ENCODE results near the gene MSH2.

MSH2 gene

GRCh38 chr2:47508080-47508479, 105.1 kb downstream of the MSH2 start:
- Histone ChIP-seq H3K4me3 (ENCODE audit: low read depth, low read length) (no peak overlapping the region), H3K4me1 (ENCODE audit: control insufficient read depth, insufficient read depth, low read length) (peaks cover 9% of the 10 kb centered on the region; the same call in 1 of the 2 replicates), H3K27ac (ENCODE audit: low read depth, low read length) (no peak overlapping the region), H3K9me3 (ENCODE audit: control insufficient read depth, insufficient read depth, low read depth, low read length) (peaks cover 29% of the 10 kb centered on the region), H3K9ac (ENCODE audit: low read length) (no peak overlapping the region), H3K27me3 (ENCODE audit: control insufficient read depth, insufficient read depth, low read length) (no peaks in the 10 kb centered on the region), H3K36me3 (ENCODE audit: control insufficient read depth, insufficient read depth, low read length) (no peaks in the 10 kb centered on the region)

- no peaks in the 10 kb centered on the region for H3K27me3 ChIP-seq (ENCODE audit: control insufficient read depth, insufficient read depth, low read length)
- no peaks in the 10 kb centered on the region for H3K36me3 ChIP-seq (ENCODE audit: control insufficient read depth, insufficient read depth, low read length)
- no peak overlapping the region for H3K4me3 ChIP-seq (ENCODE audit: low read depth, low read length)
- no peak overlapping the region for H3K9ac ChIP-seq (ENCODE audit: low read length)
- peaks cover 29% of the 10 kb centered on the region for H3K9me3 ChIP-seq (ENCODE audit: control insufficient read depth, insufficient read depth, low read depth, low read length)
- peaks cover 9% of the 10 kb centered on the region; the same call in 1 of the 2 replicates for H3K4me1 ChIP-seq (ENCODE audit: control insufficient read depth, insufficient read depth, low read length)
- H3K27ac ChIP-seq (ENCODE audit: low read depth, low read length): no peak overlapping the region
Observed at GRCh38 chr2:47508641-47509040, 105.7 kb downstream of the MSH2 start.

DNA sequence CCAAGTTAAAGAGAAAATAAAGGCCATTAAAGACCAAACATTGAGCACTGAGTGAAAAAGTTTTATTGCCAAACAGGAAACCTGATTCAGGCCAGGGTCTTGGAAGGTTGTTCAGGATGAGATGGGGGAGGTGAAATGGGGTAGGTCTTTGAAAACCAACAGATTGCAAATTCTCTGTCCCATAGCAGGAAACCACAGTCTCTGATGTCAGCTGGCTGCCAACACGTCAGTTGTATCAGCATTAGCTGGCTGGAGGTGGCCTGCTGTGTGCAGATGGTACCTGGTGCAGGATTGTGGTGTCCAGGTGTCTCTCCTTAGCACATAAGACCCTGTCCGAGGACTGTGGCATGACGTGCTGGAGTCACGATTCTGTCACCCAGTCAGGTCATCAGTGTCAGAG, 106.3 kb downstream of the MSH2 start:
- no peak overlapping the region for H3K4me3 ChIP-seq (ENCODE audit: low read depth, low read length)
- H3K4me1 ChIP-seq (ENCODE audit: control insufficient read depth, insufficient read depth, low read length): peaks cover 9% of the 10 kb centered on the region; the same call in 1 of the 2 replicates
- H3K9ac ChIP-seq (ENCODE audit: low read length): no peak overlapping the region
- H3K27ac ChIP-seq (ENCODE audit: low read depth, low read length): no peak overlapping the region
- H3K36me3 ChIP-seq (ENCODE audit: control insufficient read depth, insufficient read depth, low read length): no peaks in the 10 kb centered on the region
- H3K9me3 ChIP-seq (ENCODE audit: control insufficient read depth, insufficient read depth, low read depth, low read length): peaks cover 27% of the 10 kb centered on the region
- no peaks in the 10 kb centered on the region for H3K27me3 ChIP-seq (ENCODE audit: control insufficient read depth, insufficient read depth, low read length)

DNA sequence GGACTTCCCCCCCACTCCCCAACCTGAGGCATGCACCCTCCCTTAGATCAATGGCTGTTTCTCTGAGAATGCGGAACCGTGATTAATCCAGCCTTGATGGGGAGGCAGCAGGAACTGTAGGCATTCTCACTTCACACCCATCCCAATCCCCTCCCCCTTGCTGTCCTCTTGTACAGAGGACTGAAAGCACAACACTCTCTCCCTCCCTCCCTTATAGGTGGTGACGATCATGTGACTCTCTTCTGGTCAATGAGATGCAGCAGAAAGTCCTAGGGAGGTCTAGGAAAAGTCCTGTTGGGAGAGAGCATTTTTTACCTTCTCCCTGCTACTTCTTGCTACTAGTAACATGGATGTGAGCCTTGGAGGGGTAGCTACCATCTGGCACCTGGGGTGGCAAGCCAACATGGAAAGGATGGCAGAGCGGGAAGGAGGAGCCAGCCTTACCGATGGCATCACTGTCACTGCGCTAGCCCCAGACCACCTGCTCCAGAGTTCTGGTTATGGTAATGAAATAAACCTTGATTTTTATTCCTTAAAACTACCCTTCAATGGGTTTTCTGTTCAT, 106.9 kb downstream of the MSH2 start:
- H3K27ac ChIP-seq (ENCODE audit: low read depth, low read length): no peak overlapping the region
- H3K4me1 ChIP-seq (ENCODE audit: control insufficient read depth, insufficient read depth, low read length): peaks cover 9% of the 10 kb centered on the region; the same call in 1 of the 2 replicates
- H3K9ac ChIP-seq (ENCODE audit: low read length): no peak overlapping the region
- no peaks in the 10 kb centered on the region for H3K36me3 ChIP-seq (ENCODE audit: control insufficient read depth, insufficient read depth, low read length)
- no peak overlapping the region for H3K4me3 ChIP-seq (ENCODE audit: low read depth, low read length)
- peaks cover 20% of the 10 kb centered on the region for H3K9me3 ChIP-seq (ENCODE audit: control insufficient read depth, insufficient read depth, low read depth, low read length)
- no peaks in the 10 kb centered on the region for H3K27me3 ChIP-seq (ENCODE audit: control insufficient read depth, insufficient read depth, low read length)

DNA sequence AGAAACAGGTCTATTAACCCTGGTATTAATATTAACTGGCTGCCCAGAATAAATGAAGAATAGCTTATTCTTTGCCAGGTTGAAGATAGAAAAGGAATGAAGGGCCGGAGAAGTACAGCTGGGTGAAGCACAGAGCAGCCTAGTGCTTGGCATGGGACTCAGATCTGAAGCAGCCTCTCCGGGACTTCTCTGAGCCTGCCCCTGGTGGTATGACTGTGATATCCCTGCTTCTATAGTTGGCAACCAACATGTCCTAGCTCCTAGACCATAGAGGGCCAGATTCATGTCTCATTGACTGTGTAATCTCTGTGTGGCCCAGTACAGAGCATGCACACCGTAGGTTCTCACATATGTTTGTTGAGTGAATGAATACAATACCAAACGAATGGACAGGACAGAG, 107.8 kb downstream of the MSH2 start:
- no peaks in the 10 kb centered on the region for H3K27me3 ChIP-seq (ENCODE audit: control insufficient read depth, insufficient read depth, low read length)
- H3K27ac ChIP-seq (ENCODE audit: low read depth, low read length): no peak overlapping the region
- H3K4me1 ChIP-seq (ENCODE audit: control insufficient read depth, insufficient read depth, low read length): peaks cover 9% of the 10 kb centered on the region; the same call in 1 of the 2 replicates
- H3K9me3 ChIP-seq (ENCODE audit: control insufficient read depth, insufficient read depth, low read depth, low read length): peaks cover 12% of the 10 kb centered on the region
- H3K4me3 ChIP-seq (ENCODE audit: low read depth, low read length): no peak overlapping the region
- no peaks in the 10 kb centered on the region for H3K36me3 ChIP-seq (ENCODE audit: control insufficient read depth, insufficient read depth, low read length)
- no peak overlapping the region for H3K9ac ChIP-seq (ENCODE audit: low read length)

DNA sequence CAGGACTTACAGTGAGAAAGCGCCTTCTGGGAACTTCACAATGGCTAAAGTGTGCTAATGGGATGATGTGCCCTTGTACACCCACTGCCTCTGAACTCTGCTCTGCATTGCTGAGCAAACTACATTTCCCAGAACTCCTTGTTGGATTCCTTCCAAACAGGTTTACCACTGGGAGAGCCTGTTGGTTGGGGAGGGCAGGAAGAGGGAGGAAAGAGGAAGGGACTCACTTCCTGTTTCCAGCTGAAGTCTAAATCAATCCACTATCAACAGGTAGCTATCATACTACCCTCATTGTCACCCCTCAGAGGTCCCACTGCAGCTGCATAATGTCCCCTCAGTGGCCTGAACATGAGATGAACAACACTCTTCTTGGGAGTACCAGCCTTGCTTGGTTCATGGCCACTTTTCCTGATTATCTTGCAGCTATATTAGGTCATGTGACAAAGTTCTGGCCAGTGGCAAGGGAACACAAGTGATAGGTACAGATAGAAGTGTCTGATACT, 109.7 kb downstream of the MSH2 start:
- Histone ChIP-seq H3K9ac (ENCODE audit: low read length) (no peak overlapping the region), H3K4me1 (ENCODE audit: control insufficient read depth, insufficient read depth, low read length) (peaks cover 23% of the 10 kb centered on the region; the same call in 1 of the 2 replicates), H3K4me3 (ENCODE audit: low read depth, low read length) (no peak overlapping the region), H3K36me3 (ENCODE audit: control insufficient read depth, insufficient read depth, low read length) (no peaks in the 10 kb centered on the region), H3K27me3 (ENCODE audit: control insufficient read depth, insufficient read depth, low read length) (no peaks in the 10 kb centered on the region), H3K27ac (ENCODE audit: low read depth, low read length) (no peak overlapping the region), H3K9me3 (ENCODE audit: control insufficient read depth, insufficient read depth, low read depth, low read length) (peaks cover 5% of the 10 kb centered on the region; the same call in 1 of the 2 replicates)

GRCh38 chr2:47513981-47514520, 111.1 kb downstream of the MSH2 start:
- no peaks in the 10 kb centered on the region; the same call in 1 of the 2 replicates for H3K36me3 ChIP-seq (ENCODE audit: control insufficient read depth, insufficient read depth, low read length)
- H3K27me3 ChIP-seq (ENCODE audit: control insufficient read depth, insufficient read depth, low read length): no peaks in the 10 kb centered on the region
- peaks cover 22% of the 10 kb centered on the region; the same call in 1 of the 2 replicates for H3K4me1 ChIP-seq (ENCODE audit: control insufficient read depth, insufficient read depth, low read length)
- H3K4me3 ChIP-seq (ENCODE audit: low read depth, low read length): no peak overlapping the region
- H3K27ac ChIP-seq (ENCODE audit: low read depth, low read length): no peak overlapping the region
- no peak overlapping the region for H3K9ac ChIP-seq (ENCODE audit: low read length)
- H3K9me3 ChIP-seq (ENCODE audit: control insufficient read depth, insufficient read depth, low read depth, low read length): no peaks in the 10 kb centered on the region

DNA sequence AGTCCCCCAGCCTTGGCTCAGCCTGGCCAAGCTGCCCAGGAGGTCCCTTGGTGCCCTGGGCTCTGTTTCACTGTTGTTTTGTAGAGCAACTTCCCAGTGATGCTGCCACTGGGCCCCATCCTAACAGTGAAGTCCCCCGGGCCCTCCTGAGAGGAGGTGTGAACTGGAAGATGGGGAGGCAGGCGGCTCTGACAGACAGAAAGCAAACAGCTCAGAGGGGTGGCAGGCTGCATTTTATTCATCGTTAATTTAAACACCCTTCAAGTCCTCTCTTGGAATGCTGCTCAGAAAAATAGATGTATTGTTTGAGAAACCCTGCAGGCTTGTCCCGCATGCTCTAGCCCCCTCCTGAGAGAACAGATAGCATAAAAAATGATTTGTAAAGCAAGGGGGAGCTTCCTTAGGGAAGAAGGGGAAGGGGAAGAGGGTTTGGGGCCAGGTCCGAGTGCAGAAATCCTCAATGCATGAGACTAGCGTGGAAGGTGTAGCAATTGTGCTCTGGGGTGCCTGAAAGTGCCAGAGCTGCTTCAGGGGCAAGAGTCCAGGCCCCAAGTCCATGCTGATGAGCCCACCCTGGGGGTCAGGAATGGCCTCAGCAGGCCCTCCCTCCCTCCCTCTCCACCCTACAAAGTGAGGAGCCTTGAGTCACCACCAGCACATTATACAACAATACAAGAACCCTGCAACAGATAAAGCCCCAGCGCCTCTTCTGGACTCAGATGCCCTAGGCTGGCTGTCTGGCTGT, 113.6 kb downstream of the MSH2 start:
- H3K9ac ChIP-seq (ENCODE audit: low read length): no peak overlapping the region
- no peak overlapping the region for H3K4me3 ChIP-seq (ENCODE audit: low read depth, low read length)
- no peaks in the 10 kb centered on the region for H3K9me3 ChIP-seq (ENCODE audit: control insufficient read depth, insufficient read depth, low read depth, low read length)
- H3K27ac ChIP-seq (ENCODE audit: low read depth, low read length): no peak overlapping the region
- no peaks in the 10 kb centered on the region; the same call in 1 of the 2 replicates for H3K36me3 ChIP-seq (ENCODE audit: control insufficient read depth, insufficient read depth, low read length)
- H3K4me1 ChIP-seq (ENCODE audit: control insufficient read depth, insufficient read depth, low read length): peaks cover 23% of the 10 kb centered on the region
- peaks cover 5% of the 10 kb centered on the region; the same call in 1 of the 2 replicates for H3K27me3 ChIP-seq (ENCODE audit: control insufficient read depth, insufficient read depth, low read length)

- Histone ChIP-seq H3K36me3 (ENCODE audit: control insufficient read depth, insufficient read depth, low read length) (no peaks in the 10 kb centered on the region; the same call in 1 of the 2 replicates), H3K27me3 (ENCODE audit: control insufficient read depth, insufficient read depth, low read length) (peaks cover 5% of the 10 kb centered on the region; the same call in 1 of the 2 replicates), H3K27ac (ENCODE audit: low read depth, low read length) (no peak overlapping the region), H3K9ac (ENCODE audit: low read length) (no peak overlapping the region), H3K4me3 (ENCODE audit: low read depth, low read length) (no peak overlapping the region), H3K4me1 (ENCODE audit: control insufficient read depth, insufficient read depth, low read length) (peaks cover 23% of the 10 kb centered on the region), H3K9me3 (ENCODE audit: control insufficient read depth, insufficient read depth, low read depth, low read length) (no peaks in the 10 kb centered on the region)
Observed at GRCh38 chr2:47518497-47519146, 115.7 kb downstream of the MSH2 start.

GRCh38 chr2:47519147-47519537, 116.2 kb downstream of the MSH2 start:
- H3K4me1 ChIP-seq (ENCODE audit: control insufficient read depth, insufficient read depth, low read length): peaks cover 23% of the 10 kb centered on the region
- H3K27ac ChIP-seq (ENCODE audit: low read depth, low read length): no peak overlapping the region

More at GRCh38 chr2:47519147-47519537, 116.2 kb downstream of the MSH2 start:
- peaks cover 5% of the 10 kb centered on the region; the same call in 1 of the 2 replicates for H3K27me3 ChIP-seq (ENCODE audit: control insufficient read depth, insufficient read depth, low read length)
- H3K4me3 ChIP-seq (ENCODE audit: low read depth, low read length): no peak overlapping the region
- no peaks in the 10 kb centered on the region for H3K9me3 ChIP-seq (ENCODE audit: control insufficient read depth, insufficient read depth, low read depth, low read length)
- H3K9ac ChIP-seq (ENCODE audit: low read length): no peak overlapping the region
- H3K36me3 ChIP-seq (ENCODE audit: control insufficient read depth, insufficient read depth, low read length): no peaks in the 10 kb centered on the region; the same call in 1 of the 2 replicates

Measured in HUES6 (cell line).